Measurements from ENCODE around the gene PRKN.

GRCh38 chr6:162704001-162704400 is 23.6 kb downstream of the PRKN start:
- no peak for TF ChIP-seq CTCF (IDR thresholded peaks at IDR 0.05)
- TF ChIP-seq POLR2A (IDR thresholded peaks at IDR 0.05), result no peak
